Fibroblast of lung (primary cell): Measurements from ENCODE around the gene ZMYM4. TPM values are rescaled to one million over a fixed set of nuclear protein-coding genes. Genes with fewer than 3 reads are reported as not detected.

Source experiments
- DNase-seq, 2 donors: peaks; one replicate each; pipeline versions ENCODE4 v3.0.0 to v3.0.0-alpha.2; 2010; ENCODE audit warnings: low read depth in 2 of 2
- H2AFZ ChIP-seq: 2 replicates; pipeline ENCODE4 v1.5.1; 2012; ENCODE audit warnings: low read length, control low read depth, inconsistent platforms
- H3K27ac ChIP-seq: 2 replicates; pipeline ENCODE4 v1.5.1; 2011; ENCODE audit warnings: low read length, control low read depth; ENCODE audit not compliant: insufficient read depth
- H3K27me3 ChIP-seq: 2 replicates; pipeline ENCODE4 v1.5.1; 2011; ENCODE audit warnings: mild to moderate bottlenecking, low read length; ENCODE audit not compliant: control insufficient read depth, insufficient read depth
- H3K36me3 ChIP-seq: 2 replicates; pipeline ENCODE4 v1.5.1; 2011; ENCODE audit warnings: low read length; ENCODE audit not compliant: control insufficient read depth, insufficient read depth
- H3K4me1 ChIP-seq: 2 replicates; pipeline ENCODE4 v1.5.1; 2011; ENCODE audit warnings: low read length; ENCODE audit not compliant: control insufficient read depth, insufficient read depth; ENCODE audit errors: extremely low read depth
- H3K4me2 ChIP-seq: 2 replicates; pipeline ENCODE4 v1.5.1; 2011; ENCODE audit warnings: low read length, control low read depth; ENCODE audit not compliant: insufficient read depth; ENCODE audit errors: extremely low read depth
- H3K4me3 ChIP-seq, 4 experiments: fragments of 200-600 bp in 1 of 4; sonication (generic) in 1 of 4; replicated peaks in 1 of 4; 2 replicates each; pipeline ENCODE4 v1.5.1; 2011 to 2016; ENCODE audit warnings: low read length in 4 of 4, low read depth in 3 of 4, mild to moderate bottlenecking in 3 of 4, control low read depth in 2 of 4, inconsistent platforms in 1 of 4, mixed read lengths in 1 of 4; ENCODE audit not compliant: insufficient read depth in 1 of 4; ENCODE audit errors: control extremely low read depth in 1 of 4
- H3K79me2 ChIP-seq: 2 replicates; pipeline ENCODE4 v1.5.1; 2012; ENCODE audit warnings: mild to moderate bottlenecking, low read length, inconsistent platforms; ENCODE audit not compliant: control insufficient read depth, insufficient read depth
- H3K9ac ChIP-seq: 2 replicates; pipeline ENCODE4 v1.5.1; 2011; ENCODE audit warnings: mild to moderate bottlenecking, low read length, control low read depth; ENCODE audit not compliant: insufficient read depth
- H3K9me3 ChIP-seq: 2 replicates; pipeline ENCODE4 v1.5.1; 2012; ENCODE audit warnings: low read depth, low read length; ENCODE audit not compliant: control insufficient read depth, insufficient read depth
- H4K20me1 ChIP-seq: 2 replicates; pipeline ENCODE4 v1.5.1; 2011; ENCODE audit warnings: low read length; ENCODE audit not compliant: control insufficient read depth, insufficient read depth; ENCODE audit errors: extremely low read depth
- EZH2 ChIP-seq: IDR thresholded peaks from 2 replicates; pipeline ENCODE4 v1.5.1; 2012; ENCODE audit warnings: low read length, control low read depth, mild to moderate bottlenecking; ENCODE audit errors: missing control alignments
- polyA plus RNA-seq, 2 donors: library from polyadenylated mRNA; depleted of rRNA in 1 of 2; stranded (reverse) in 1 of 2; unstranded in 1 of 2; fragments of >200 nt; gene quantifications; 2 replicates each; pipeline ENCODE4 v1.2.1, GENCODE V29; 2011 to 2012; ENCODE audit warnings: missing spikeins in 1 of 2
- total RNA-seq: library from RNA; depleted of rRNA; stranded (reverse); fragments of >200 nt; gene quantifications from 2 replicates; pipeline ENCODE4 v1.2.1, GENCODE V29; 2014
- TF ChIP-seq, protein P1 (sequence below), 2 donors: IDR thresholded peaks in 1 of 2; conservative IDR thresholded peaks in 1 of 2; 1 replicate in 1 of 2; 2 replicates in 1 of 2; pipeline ENCODE4 v1.5.1; 2011 to 2012; ENCODE audit warnings: low read length in 2 of 2, control low read depth in 1 of 2, inconsistent platforms in 1 of 2, low read depth in 1 of 2, mild to moderate bottlenecking in 1 of 2

The ZMYM4 gene
- total and polyA plus RNA-seq, 2 donors (not counting 1 experiment from before 2014, with no cell fraction given), result 40.5 to 54.1 TPM

- peaks cover 11% of the 10 kb centered on the region for H3K36me3 ChIP-seq
- TF ChIP-seq, protein P1, sequence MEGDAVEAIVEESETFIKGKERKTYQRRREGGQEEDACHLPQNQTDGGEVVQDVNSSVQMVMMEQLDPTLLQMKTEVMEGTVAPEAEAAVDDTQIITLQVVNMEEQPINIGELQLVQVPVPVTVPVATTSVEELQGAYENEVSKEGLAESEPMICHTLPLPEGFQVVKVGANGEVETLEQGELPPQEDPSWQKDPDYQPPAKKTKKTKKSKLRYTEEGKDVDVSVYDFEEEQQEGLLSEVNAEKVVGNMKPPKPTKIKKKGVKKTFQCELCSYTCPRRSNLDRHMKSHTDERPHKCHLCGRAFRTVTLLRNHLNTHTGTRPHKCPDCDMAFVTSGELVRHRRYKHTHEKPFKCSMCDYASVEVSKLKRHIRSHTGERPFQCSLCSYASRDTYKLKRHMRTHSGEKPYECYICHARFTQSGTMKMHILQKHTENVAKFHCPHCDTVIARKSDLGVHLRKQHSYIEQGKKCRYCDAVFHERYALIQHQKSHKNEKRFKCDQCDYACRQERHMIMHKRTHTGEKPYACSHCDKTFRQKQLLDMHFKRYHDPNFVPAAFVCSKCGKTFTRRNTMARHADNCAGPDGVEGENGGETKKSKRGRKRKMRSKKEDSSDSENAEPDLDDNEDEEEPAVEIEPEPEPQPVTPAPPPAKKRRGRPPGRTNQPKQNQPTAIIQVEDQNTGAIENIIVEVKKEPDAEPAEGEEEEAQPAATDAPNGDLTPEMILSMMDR (conservative IDR thresholded peaks at IDR 0.05 in 1 of 2, IDR thresholded peaks at IDR 0.05 in 1 of 2; ENCODE audit: low read depth in 1 of 2, low read length in 2 of 2), result no peak
- no peak for TF ChIP-seq EZH2
- no peak overlapping the region for H3K9ac ChIP-seq
- no peak overlapping the region for H3K27ac ChIP-seq
- no peak overlapping the region for H2AFZ ChIP-seq
- no peaks in the 10 kb centered on the region for H3K9me3 ChIP-seq
- no peaks in the 10 kb centered on the region for H3K79me2 ChIP-seq
- H3K4me1 ChIP-seq, result no peaks in the 10 kb centered on the region
- H3K4me2 ChIP-seq, result no peak overlapping the region
- H4K20me1 ChIP-seq, result no peaks in the 10 kb centered on the region
- no peak for DNase-seq
- H3K27me3 ChIP-seq, result no peaks in the 10 kb centered on the region
- no peak overlapping the region for H3K4me3 ChIP-seq
Observed at GRCh38 chr1:35437200-35437599, 168.7 kb downstream of the ZMYM4 start.

DNA sequence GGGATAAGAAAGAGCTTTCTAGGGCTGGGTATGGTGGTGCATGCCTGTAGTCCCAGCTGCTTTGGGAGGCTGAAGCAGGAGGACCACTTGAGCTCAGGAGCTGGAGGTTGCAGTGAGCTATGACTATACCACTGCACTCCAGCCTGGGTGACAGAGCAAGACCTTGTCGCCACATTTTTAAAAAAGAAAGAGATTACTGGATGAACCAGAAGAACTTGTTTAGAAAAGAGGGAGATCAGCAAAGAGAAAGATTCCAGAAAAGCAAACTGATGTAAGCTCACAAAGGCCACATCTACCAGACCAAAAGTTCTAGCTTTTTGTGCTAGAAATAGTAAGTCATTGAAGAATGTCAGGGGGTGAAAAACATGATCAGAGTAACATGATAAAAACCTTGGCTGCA lies 171.1 kb downstream of the ZMYM4 start:
- no peak overlapping the region for H3K27ac ChIP-seq
- H4K20me1 ChIP-seq, result no peaks in the 10 kb centered on the region
- H2AFZ ChIP-seq, result no peak overlapping the region
- H3K27me3 ChIP-seq, result no peaks in the 10 kb centered on the region
- DNase-seq, result no peak
- H3K4me2 ChIP-seq, result no peak overlapping the region
- TF ChIP-seq, protein P1 (conservative IDR thresholded peaks at IDR 0.05 in 1 of 2, IDR thresholded peaks at IDR 0.05 in 1 of 2; ENCODE audit: low read depth in 1 of 2, low read length in 2 of 2), result no peak
- no peak for TF ChIP-seq EZH2
- no peaks in the 10 kb centered on the region for H3K79me2 ChIP-seq
- no peak overlapping the region for H3K9ac ChIP-seq
- no peak overlapping the region for H3K4me3 ChIP-seq
- no peaks in the 10 kb centered on the region for H3K4me1 ChIP-seq
- no peaks in the 10 kb centered on the region for H3K9me3 ChIP-seq
- H3K36me3 ChIP-seq, result peaks cover 9% of the 10 kb centered on the region

DNA sequence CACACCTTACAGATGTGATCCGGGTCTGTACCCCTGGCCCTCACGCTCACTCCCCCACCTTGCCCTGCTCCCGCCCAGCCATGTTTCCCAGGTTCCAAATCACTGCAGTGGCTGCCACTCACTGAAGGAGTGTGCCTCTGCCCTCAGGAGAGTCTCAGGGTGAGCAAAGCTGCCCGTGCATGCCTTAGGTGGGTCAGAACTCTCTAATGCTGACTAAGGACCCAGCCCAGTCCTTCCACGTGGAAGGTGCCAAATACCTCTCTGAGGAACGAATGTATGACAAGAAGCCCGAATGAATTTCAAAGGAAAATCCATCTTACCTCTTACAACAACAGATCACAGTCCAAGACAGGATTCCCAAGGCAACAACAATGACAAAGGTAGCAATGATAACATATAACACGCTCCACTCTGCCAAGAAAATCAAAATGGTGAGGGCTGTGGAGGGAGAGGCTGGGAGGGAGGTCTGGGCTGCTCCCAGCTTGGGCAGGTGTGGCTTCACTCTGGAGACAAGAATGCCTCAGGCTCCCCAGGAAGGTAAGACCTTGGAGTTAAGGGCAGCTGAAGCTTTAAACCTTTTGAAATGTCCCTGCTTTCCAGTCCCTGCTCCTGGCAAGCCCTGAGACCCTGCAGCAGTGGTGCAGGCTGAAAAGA lies 173.5 kb downstream of the ZMYM4 start:
- Histone ChIP-seq H3K79me2 (no peaks in the 10 kb centered on the region), H3K4me2 (no peak overlapping the region), H3K36me3 (peaks cover 9% of the 10 kb centered on the region), H2AFZ (no peak overlapping the region), H3K4me1 (no peaks in the 10 kb centered on the region), H3K27ac (no peak overlapping the region), H3K9ac (no peak overlapping the region), H3K9me3 (no peaks in the 10 kb centered on the region), H3K4me3 (no peak overlapping the region), H3K27me3 (no peaks in the 10 kb centered on the region), H4K20me1 (no peaks in the 10 kb centered on the region)
- no peak for DNase-seq
- TF ChIP-seq, protein P1 (conservative IDR thresholded peaks at IDR 0.05 in 1 of 2, IDR thresholded peaks at IDR 0.05 in 1 of 2; ENCODE audit: low read depth in 1 of 2, low read length in 2 of 2), result no peak
- no peak for TF ChIP-seq EZH2
